ENCODE measurements around the gene STAG2.

DNA sequence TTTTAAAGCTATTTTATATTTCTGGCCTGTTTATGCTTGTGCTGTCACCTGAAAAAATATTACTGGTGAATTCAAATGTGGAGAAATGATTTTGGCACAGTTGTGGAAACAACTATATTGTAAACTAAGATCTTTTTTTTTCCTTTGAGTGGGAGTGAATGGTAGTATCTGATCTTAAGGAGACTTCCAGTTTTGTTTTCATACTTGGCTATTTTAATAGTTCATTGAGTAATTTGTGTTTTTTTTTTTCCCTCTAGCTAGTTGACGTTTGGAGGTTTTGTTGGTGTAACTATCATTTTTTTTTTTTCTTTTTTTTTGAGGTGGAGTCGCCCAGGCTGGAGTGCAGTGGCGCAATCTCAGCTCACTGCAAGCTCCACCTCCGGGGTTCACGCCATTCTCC, 10.5 kb downstream of the STAG2 start:
- TF ChIP-seq, protein P1, sequence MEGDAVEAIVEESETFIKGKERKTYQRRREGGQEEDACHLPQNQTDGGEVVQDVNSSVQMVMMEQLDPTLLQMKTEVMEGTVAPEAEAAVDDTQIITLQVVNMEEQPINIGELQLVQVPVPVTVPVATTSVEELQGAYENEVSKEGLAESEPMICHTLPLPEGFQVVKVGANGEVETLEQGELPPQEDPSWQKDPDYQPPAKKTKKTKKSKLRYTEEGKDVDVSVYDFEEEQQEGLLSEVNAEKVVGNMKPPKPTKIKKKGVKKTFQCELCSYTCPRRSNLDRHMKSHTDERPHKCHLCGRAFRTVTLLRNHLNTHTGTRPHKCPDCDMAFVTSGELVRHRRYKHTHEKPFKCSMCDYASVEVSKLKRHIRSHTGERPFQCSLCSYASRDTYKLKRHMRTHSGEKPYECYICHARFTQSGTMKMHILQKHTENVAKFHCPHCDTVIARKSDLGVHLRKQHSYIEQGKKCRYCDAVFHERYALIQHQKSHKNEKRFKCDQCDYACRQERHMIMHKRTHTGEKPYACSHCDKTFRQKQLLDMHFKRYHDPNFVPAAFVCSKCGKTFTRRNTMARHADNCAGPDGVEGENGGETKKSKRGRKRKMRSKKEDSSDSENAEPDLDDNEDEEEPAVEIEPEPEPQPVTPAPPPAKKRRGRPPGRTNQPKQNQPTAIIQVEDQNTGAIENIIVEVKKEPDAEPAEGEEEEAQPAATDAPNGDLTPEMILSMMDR (IDR thresholded peaks at IDR 0.05; ENCODE audit: extremely low read depth in 1 of 2, insufficient read depth in 1 of 2, low read depth in 1 of 2, low read length in 2 of 2) = no peak
- TF ChIP-seq POLR2A (IDR thresholded peaks at IDR 0.05; ENCODE audit: low read depth, low read length) (no peak), MYC (IDR thresholded peaks at IDR 0.05; ENCODE audit: low read depth, low read length) (no peak)

Data from endothelial cell of umbilical vein (primary cell).